Neuronal stem cell (in vitro differentiated cells): ENCODE data around the gene PPARGC1A.

Experiments used
- DNase-seq: peaks from one replicate; pipeline ENCODE4 v3.0.0-alpha.2; 2013; ENCODE audit warnings: low spot score
- H2AFZ ChIP-seq: one replicate; pipeline ENCODE4 v1.6.1; 2013; ENCODE audit warnings: mild to moderate bottlenecking, low read length, inconsistent platforms
- H2AK5ac ChIP-seq: 2 replicates; pipeline ENCODE4 v1.6.1; 2013; ENCODE audit warnings: low read depth, mild to moderate bottlenecking, inconsistent platforms, low read length, moderate library complexity, mixed read lengths
- H2BK120ac ChIP-seq: 2 replicates; pipeline ENCODE4 v1.6.1; 2013; ENCODE audit warnings: low read depth, mild to moderate bottlenecking, inconsistent platforms, low read length, moderate library complexity, mixed read lengths
- H2BK12ac ChIP-seq: one replicate; pipeline ENCODE4 v1.6.1; 2013; ENCODE audit warnings: low read length, inconsistent platforms
- H2BK15ac ChIP-seq: 2 replicates; pipeline ENCODE4 v1.6.1; 2013; ENCODE audit warnings: mild to moderate bottlenecking, low read length, inconsistent platforms, mixed read lengths
- H2BK5ac ChIP-seq: one replicate; pipeline ENCODE4 v1.6.1; 2013; ENCODE audit warnings: inconsistent platforms, mild to moderate bottlenecking, low read length, moderate library complexity
- H3K14ac ChIP-seq: one replicate; pipeline ENCODE4 v1.6.1; 2013; ENCODE audit warnings: low read length, inconsistent platforms
- H3K18ac ChIP-seq: 2 replicates; pipeline ENCODE4 v1.6.1; 2013; ENCODE audit warnings: low read length, inconsistent platforms
- H3K23ac ChIP-seq: 2 replicates; pipeline ENCODE4 v1.6.1; 2013; ENCODE audit warnings: low read depth, mild to moderate bottlenecking, mixed read lengths, low read length, inconsistent platforms; ENCODE audit not compliant: poor library complexity
- H3K27ac ChIP-seq: replicated peaks from 3 replicates; pipeline ENCODE4 v1.5.1; 2013; ENCODE audit warnings: low read length, inconsistent platforms
- H3K27me3 ChIP-seq, 3 experiments: 2 replicates each; pipeline ENCODE4 v1.6.1; 2013; ENCODE audit warnings: low read length in 3 of 3, mild to moderate bottlenecking in 2 of 3, inconsistent platforms in 1 of 3, low read depth in 1 of 3, mixed read lengths in 1 of 3, moderate library complexity in 1 of 3; ENCODE audit not compliant: control insufficient read depth in 3 of 3, insufficient read depth in 3 of 3
- H3K36me3 ChIP-seq, 2 donors: replicated peaks in 1 of 2; 2 replicates each; pipeline ENCODE4 v1.6.1; 2013; ENCODE audit warnings: low read length in 2 of 2; ENCODE audit not compliant: control insufficient read depth in 2 of 2, insufficient read depth in 2 of 2
- H3K4ac ChIP-seq: 2 replicates; pipeline ENCODE4 v1.6.1; 2013; ENCODE audit warnings: inconsistent platforms, mild to moderate bottlenecking, low read length, moderate library complexity
- H3K4me1 ChIP-seq, 2 donors: 1 replicate in 1 of 2; 2 replicates in 1 of 2; pipeline ENCODE4 v1.6.1; 2013; ENCODE audit warnings: low read length in 2 of 2, low read depth in 1 of 2; ENCODE audit not compliant: control insufficient read depth in 2 of 2, insufficient read depth in 1 of 2
- H3K4me2 ChIP-seq: one replicate; pipeline ENCODE4 v1.6.1; 2013; ENCODE audit warnings: mild to moderate bottlenecking, low read length, inconsistent platforms; ENCODE audit not compliant: insufficient read depth, poor library complexity, severe bottlenecking
- H3K4me3 ChIP-seq, 2 donors: 2 replicates each; pipeline ENCODE4 v1.5.1; 2013; ENCODE audit warnings: low read length in 2 of 2, mild to moderate bottlenecking in 2 of 2, inconsistent platforms in 1 of 2, moderate library complexity in 1 of 2
- H3K79me1 ChIP-seq: one replicate; pipeline ENCODE4 v1.6.1; 2013; ENCODE audit warnings: low read depth, mild to moderate bottlenecking, inconsistent platforms, low read length, moderate library complexity
- H3K9ac ChIP-seq: one replicate; pipeline ENCODE4 v1.6.1; 2013; ENCODE audit warnings: mild to moderate bottlenecking, low read depth, low read length, inconsistent platforms; ENCODE audit not compliant: poor library complexity
- H3K9me3 ChIP-seq, 2 donors: replicated peaks in 1 of 2; 2 replicates each; pipeline versions ENCODE3 to v1.6.1; 2013; ENCODE audit warnings: low read length in 2 of 2, mild to moderate bottlenecking in 2 of 2, inconsistent platforms in 1 of 2, low read depth in 1 of 2, mixed read lengths in 1 of 2, moderate library complexity in 1 of 2; ENCODE audit not compliant: control insufficient read depth in 2 of 2, insufficient read depth in 1 of 2
- H4K8ac ChIP-seq: one replicate; pipeline ENCODE4 v1.6.1; 2013; ENCODE audit warnings: low read depth, mild to moderate bottlenecking, inconsistent platforms, low read length, moderate library complexity
- H4K91ac ChIP-seq: one replicate; pipeline ENCODE4 v1.6.1; 2013; ENCODE audit warnings: low read length, low read depth, mild to moderate bottlenecking, inconsistent platforms; ENCODE audit not compliant: poor library complexity
- WGBS, 2 donors: extraction: QIAGEN DNeasy Blood & Tissue Kit; methylation state at CpG; one replicate each; pipeline ENCODE4 v1.1.7; 2013; ENCODE audit warnings: missing lambda C conversion rate in 2 of 2, mixed read lengths in 1 of 2; ENCODE audit not compliant: insufficient read length in 2 of 2, insufficient replicate concordance in 1 of 2; ENCODE audit errors: extremely low coverage in 2 of 2; 5-methylcytosine and 5-hydroxymethylcytosine counted together

Gene PPARGC1A

DNA sequence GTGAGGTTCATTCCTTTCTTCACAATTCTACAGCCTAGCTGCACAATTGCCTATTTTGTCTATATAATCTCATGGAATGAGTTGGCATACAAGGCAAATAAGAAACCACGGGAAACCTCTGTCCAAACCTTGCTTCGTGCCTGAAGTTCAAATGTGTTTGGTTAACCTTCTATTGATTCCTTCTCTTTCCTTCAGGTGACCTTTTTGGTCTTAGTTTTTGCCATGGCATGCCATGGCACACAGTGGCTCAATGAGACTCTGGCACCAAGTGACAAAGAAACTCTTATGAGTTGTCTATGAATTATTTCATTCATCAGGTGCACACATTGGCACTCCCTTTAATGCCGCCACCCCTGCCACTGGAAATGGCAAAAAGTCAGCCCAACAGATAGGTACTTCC lies 101.8 kb downstream of the PPARGC1A start:
- DNase-seq = no peak
- Histone ChIP-seq H2BK12ac (no peak overlapping the region), H3K14ac (no peak overlapping the region), H2AK5ac (no peak overlapping the region), H3K4me2 (no peak overlapping the region), H3K27ac (no peak overlapping the region), H3K9ac (no peak overlapping the region), H2BK15ac (no peak overlapping the region), H3K4me3 (no peak overlapping the region), H3K36me3 (no peaks in the 10 kb centered on the region), H2BK5ac (no peak overlapping the region), H2BK120ac (no peak overlapping the region), H2AFZ (no peak overlapping the region), H3K4me1 (no peaks in the 10 kb centered on the region), H3K18ac (no peak overlapping the region), H4K8ac (no peak overlapping the region), H3K27me3 (no peaks in the 10 kb centered on the region), H3K23ac (no peak overlapping the region), H3K79me1 (no peaks in the 10 kb centered on the region), H3K4ac (no peak overlapping the region), H4K91ac (no peak overlapping the region), H3K9me3 (no peaks in the 10 kb centered on the region)
- WGBS, 2 donors = no CpG with 5 or more reads among the region's 3 CpGs

DNA sequence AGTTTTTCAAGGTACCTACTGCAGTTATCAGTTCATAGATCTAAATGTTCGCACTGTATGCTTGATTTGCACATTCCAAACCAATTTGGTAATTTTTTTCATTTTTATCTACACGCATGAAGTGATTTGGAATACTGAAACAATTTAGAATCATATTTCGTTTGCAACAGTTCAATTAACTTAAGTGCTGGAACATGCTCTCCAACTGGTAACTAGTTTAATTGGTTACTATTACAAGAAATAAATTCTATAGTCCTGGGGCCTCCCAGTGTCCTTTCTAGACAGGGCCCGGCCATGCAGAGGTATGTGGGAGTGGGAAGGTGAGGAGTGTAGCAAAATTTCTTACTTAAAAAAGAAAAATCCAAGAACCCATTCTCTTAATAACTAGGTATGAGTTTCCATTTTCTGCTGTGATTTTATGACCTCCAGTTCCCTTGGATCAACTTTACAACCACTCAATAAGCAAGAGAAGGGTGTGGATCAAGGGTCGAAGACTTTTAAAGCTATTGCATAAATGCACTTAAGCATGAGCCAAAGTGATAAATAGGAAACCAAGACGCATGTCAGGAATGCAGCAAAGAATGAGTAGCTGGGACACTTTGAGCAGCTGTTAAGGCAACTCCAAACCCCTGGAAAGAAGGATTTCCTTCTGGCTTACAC lies 106.9 kb downstream of the PPARGC1A start:
- H3K9me3 ChIP-seq = no peaks in the 10 kb centered on the region
- no peaks in the 10 kb centered on the region for H3K79me1 ChIP-seq
- H3K4me2 ChIP-seq = no peak overlapping the region
- H3K4ac ChIP-seq = no peak overlapping the region
- H3K4me3 ChIP-seq = no peak overlapping the region
- H3K27ac ChIP-seq = no peak overlapping the region
- no peaks in the 10 kb centered on the region for H3K36me3 ChIP-seq
- H3K18ac ChIP-seq = no peak overlapping the region
- no peaks in the 10 kb centered on the region for H3K27me3 ChIP-seq
- WGBS, 2 donors = no CpG with 5 or more reads among the region's 6 CpGs
- H3K9ac ChIP-seq = no peak overlapping the region
- no peak overlapping the region for H2BK5ac ChIP-seq
- no peak for DNase-seq
- H2BK15ac ChIP-seq = no peak overlapping the region
- H4K8ac ChIP-seq = no peak overlapping the region
- H3K4me1 ChIP-seq = no peaks in the 10 kb centered on the region
- H3K14ac ChIP-seq = no peak overlapping the region
- no peak overlapping the region for H2BK120ac ChIP-seq
- H2AK5ac ChIP-seq = no peak overlapping the region
- no peak overlapping the region for H2BK12ac ChIP-seq
- no peak overlapping the region for H3K23ac ChIP-seq
- no peak overlapping the region for H4K91ac ChIP-seq
- H2AFZ ChIP-seq = no peak overlapping the region

DNA sequence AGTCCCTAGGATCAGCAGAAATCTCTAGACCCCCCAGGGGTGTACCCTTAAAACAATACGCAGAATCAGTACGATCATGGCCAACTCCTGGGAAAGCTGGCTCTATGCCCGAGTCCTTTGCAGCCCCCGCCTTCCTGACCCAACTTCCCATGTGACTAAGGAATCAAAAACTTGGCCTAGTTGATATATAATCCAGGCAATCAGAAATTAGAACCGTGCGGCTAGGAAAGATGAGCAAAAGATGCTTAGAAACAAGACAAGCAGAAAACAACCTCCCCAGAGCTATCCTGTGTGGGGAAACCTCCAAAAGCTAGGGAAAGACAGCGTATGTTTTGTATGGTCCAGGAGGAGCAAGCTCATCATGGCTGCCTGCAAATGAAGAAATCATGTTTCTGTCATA lies 110.0 kb downstream of the PPARGC1A start:
- Histone ChIP-seq H3K14ac (no peak overlapping the region), H3K27ac (no peak overlapping the region), H3K4me3 (no peak overlapping the region), H3K36me3 (no peaks in the 10 kb centered on the region), H3K23ac (no peak overlapping the region), H3K4me2 (no peak overlapping the region), H3K4me1 (no peaks in the 10 kb centered on the region), H3K18ac (no peak overlapping the region), H3K9me3 (no peaks in the 10 kb centered on the region), H3K27me3 (no peaks in the 10 kb centered on the region), H2BK5ac (no peak overlapping the region), H2BK120ac (no peak overlapping the region), H3K4ac (no peak overlapping the region), H2AK5ac (no peak overlapping the region), H4K8ac (no peak overlapping the region), H3K79me1 (no peaks in the 10 kb centered on the region), H4K91ac (no peak overlapping the region), H2BK15ac (no peak overlapping the region), H2BK12ac (no peak overlapping the region), H2AFZ (no peak overlapping the region), H3K9ac (no peak overlapping the region)
- no CpG with 5 or more reads among the region's 7 CpGs for WGBS, 2 donors
- no peak for DNase-seq

DNA sequence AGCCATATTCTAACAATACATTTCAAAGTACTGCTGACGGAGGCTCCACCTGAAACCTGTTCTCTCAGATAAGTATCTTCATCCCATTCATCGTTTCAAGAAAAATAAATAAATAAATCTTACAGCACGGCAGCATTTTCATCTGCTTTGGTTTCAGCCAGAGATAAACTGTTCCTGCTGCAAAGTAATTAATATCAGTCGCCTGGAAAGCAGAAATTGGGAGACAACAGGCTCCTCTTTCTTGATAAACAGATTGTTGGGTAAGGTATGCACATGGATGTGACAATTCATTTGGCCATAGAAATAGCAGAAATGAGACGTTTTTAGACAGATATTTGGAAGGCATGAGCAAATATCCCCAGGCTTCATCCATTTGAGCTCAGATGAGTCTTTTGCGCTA lies 110.4 kb downstream of the PPARGC1A start:
- Histone ChIP-seq H2BK12ac (no peak overlapping the region), H3K4ac (no peak overlapping the region), H3K4me1 (no peaks in the 10 kb centered on the region), H3K9me3 (no peaks in the 10 kb centered on the region), H3K4me3 (no peak overlapping the region), H3K4me2 (no peak overlapping the region), H3K36me3 (no peaks in the 10 kb centered on the region), H3K9ac (no peak overlapping the region), H3K79me1 (no peaks in the 10 kb centered on the region), H3K14ac (no peak overlapping the region), H3K23ac (no peak overlapping the region), H2AK5ac (no peak overlapping the region), H2AFZ (no peak overlapping the region), H2BK5ac (no peak overlapping the region), H3K27me3 (no peaks in the 10 kb centered on the region), H4K91ac (no peak overlapping the region), H3K18ac (no peak overlapping the region), H4K8ac (no peak overlapping the region), H3K27ac (no peak overlapping the region), H2BK15ac (no peak overlapping the region), H2BK120ac (no peak overlapping the region)
- WGBS, 2 donors = no CpG with 5 or more reads among the region's 6 CpGs
- DNase-seq = no peak
